Activated CD4-positive, alpha-beta T cell treated with anti-CD3 and anti-CD28 coated beads, Interleukin-2, amount 50 U/mL, for 4 hours (primary cell): ENCODE results near the gene TMEM232.

Experiments used
- DNase-seq, 2 experiments: peaks; one replicate each; pipeline ENCODE4 v3.0.0-alpha.2; 2020

Gene TMEM232

GRCh38 chr5:110383231-110383630 lies 343.2 kb downstream of the TMEM232 start:
- no peak for DNase-seq

- no peak for DNase-seq
Measured at GRCh38 chr5:110377943-110378342, 348.5 kb downstream of the TMEM232 start.

GRCh38 chr5:110377361-110377760 lies 349.1 kb downstream of the TMEM232 start:
- DNase-seq = no peak

- DNase-seq = no peak
Measured at GRCh38 chr5:110376281-110376951, 350.1 kb downstream of the TMEM232 start.

GRCh38 chr5:110371725-110372041 lies 354.8 kb downstream of the TMEM232 start:
- DNase-seq = no peak

GRCh38 chr5:110371011-110371724 lies 355.3 kb downstream of the TMEM232 start:
- DNase-seq = no peak
